GM21526 (cell line): ENCODE data around the gene PI16.
A peak's percentile ranks its signal among the peaks of the same experiment; 100 is the strongest.

Source experiments
- ATAC-seq: cut with Tn5 transposase; IDR thresholded peaks from one replicate; pipeline ENCODE4 v1.9.1; 2021; ENCODE audit warnings: moderate library complexity; ENCODE audit not compliant: unreplicated experiment, low FRiP score

PI16 gene

GRCh38 chr6:36997811-36998722, 43.5 kb downstream of the PI16 start:
- no peak for ATAC-seq

GRCh38 chr6:36998723-36999038, 44.1 kb downstream of the PI16 start:
- ATAC-seq = no peak

- no peak for ATAC-seq
Observed at GRCh38 chr6:36999061-36999750, 44.7 kb downstream of the PI16 start.

GRCh38 chr6:36999751-37000125, 45.2 kb downstream of the PI16 start:
- ATAC-seq = no peak

GRCh38 chr6:37004044-37004980, 49.8 kb downstream of the PI16 start:
- no peak for ATAC-seq

- peak; percentile 53 for ATAC-seq
Observed at GRCh38 chr6:37005061-37005810, 50.7 kb downstream of the PI16 start, which contains the start of gene FGD2. Gene FGD2 (plus strand): TSS chr6:37005655. CDS start chr6:37005818, 163 bp downstream.

GRCh38 chr6:37005827-37006567, 51.5 kb downstream of the PI16 start:
- peak; percentile 9 for ATAC-seq

GRCh38 chr6:37006793-37007339, 52.3 kb downstream of the PI16 start:
- ATAC-seq = no peak

- no peak for ATAC-seq
Observed at GRCh38 chr6:37007340-37008043, 53.0 kb downstream of the PI16 start.

- no peak for ATAC-seq
Observed at GRCh38 chr6:37008484-37009465, 54.2 kb downstream of the PI16 start.

GRCh38 chr6:37010402-37010892, 55.9 kb downstream of the PI16 start:
- no peak for ATAC-seq

- no peak for ATAC-seq
Observed at GRCh38 chr6:37011656-37012378, 57.3 kb downstream of the PI16 start.

- no peak for ATAC-seq
Observed at GRCh38 chr6:37013516-37014491, 59.3 kb downstream of the PI16 start.
